NK-92 treated with Interleukin-12 subunit alpha and Interleukin-12 subunit beta, amount 100 ng/mL, for 24 hours (cell line): ENCODE measurements around the gene HYDIN.
"Not testable (repeated sequence)": the region's sequence is repeated elsewhere in the genome, so short reads cannot be mapped to it uniquely, and the experiment has no call there.

Experiments
- DNase-seq: peaks from one replicate; lab custom pipeline; 2025; lab: John Stamatoyannopoulos, UW

The HYDIN gene

GRCh38 chr16:71109656-71110208, 120.8 kb downstream of the HYDIN start:
- DNase-seq = not testable (repeated sequence)

GRCh38 chr16:71105881-71106280, 124.6 kb downstream of the HYDIN start:
- not testable (repeated sequence) for DNase-seq

GRCh38 chr16:71083573-71083972, 146.9 kb downstream of the HYDIN start:
- DNase-seq = not testable (repeated sequence)

GRCh38 chr16:71080777-71081176, 149.7 kb downstream of the HYDIN start:
- not testable (repeated sequence) for DNase-seq

GRCh38 chr16:71080262-71080661, 150.3 kb downstream of the HYDIN start:
- DNase-seq = not testable (repeated sequence)

- not testable (repeated sequence) for DNase-seq
Measured at GRCh38 chr16:71070651-71071050, 159.9 kb downstream of the HYDIN start.

GRCh38 chr16:71069842-71070241, 160.7 kb downstream of the HYDIN start:
- DNase-seq = not testable (repeated sequence)

GRCh38 chr16:71053897-71054609, 176.5 kb downstream of the HYDIN start:
- not testable (repeated sequence) for DNase-seq

- not testable (repeated sequence) for DNase-seq
Measured at GRCh38 chr16:71050307-71050706, 180.2 kb downstream of the HYDIN start.

GRCh38 chr16:71039368-71040111, 191.0 kb downstream of the HYDIN start:
- not testable (repeated sequence) for DNase-seq

GRCh38 chr16:71038421-71038820, 192.1 kb downstream of the HYDIN start:
- DNase-seq = not testable (repeated sequence)

GRCh38 chr16:71037987-71038386, 192.5 kb downstream of the HYDIN start:
- DNase-seq = not testable (repeated sequence)

GRCh38 chr16:71028032-71028727, 202.3 kb downstream of the HYDIN start:
- not testable (repeated sequence) for DNase-seq

GRCh38 chr16:71027511-71027910, 203.0 kb downstream of the HYDIN start:
- not testable (repeated sequence) for DNase-seq

- not testable (repeated sequence) for DNase-seq
Measured at GRCh38 chr16:71023851-71024439, 206.6 kb downstream of the HYDIN start.

- not testable (repeated sequence) for DNase-seq
Measured at GRCh38 chr16:71021961-71022537, 208.5 kb downstream of the HYDIN start.

- not testable (repeated sequence) for DNase-seq
Measured at GRCh38 chr16:71019067-71019682, 211.3 kb downstream of the HYDIN start.

GRCh38 chr16:71015419-71015818, 215.1 kb downstream of the HYDIN start:
- not testable (repeated sequence) for DNase-seq

GRCh38 chr16:71009440-71010223, 220.9 kb downstream of the HYDIN start:
- not testable (repeated sequence) for DNase-seq

GRCh38 chr16:71006516-71006915, 224.0 kb downstream of the HYDIN start:
- not testable (repeated sequence) for DNase-seq
